HUDEP-2 (cell line): ENCODE results near the gene FGD5.
A peak's percentile ranks its signal among the peaks of the same experiment; 100 is the strongest.

Experiments used
- DNase-seq, 76 experiments: peaks; one replicate each; lab custom pipeline; 2025; ENCODE audit not compliant: unreplicated experiment in 76 of 76; lab: John Stamatoyannopoulos, UW

Gene FGD5, protein sequence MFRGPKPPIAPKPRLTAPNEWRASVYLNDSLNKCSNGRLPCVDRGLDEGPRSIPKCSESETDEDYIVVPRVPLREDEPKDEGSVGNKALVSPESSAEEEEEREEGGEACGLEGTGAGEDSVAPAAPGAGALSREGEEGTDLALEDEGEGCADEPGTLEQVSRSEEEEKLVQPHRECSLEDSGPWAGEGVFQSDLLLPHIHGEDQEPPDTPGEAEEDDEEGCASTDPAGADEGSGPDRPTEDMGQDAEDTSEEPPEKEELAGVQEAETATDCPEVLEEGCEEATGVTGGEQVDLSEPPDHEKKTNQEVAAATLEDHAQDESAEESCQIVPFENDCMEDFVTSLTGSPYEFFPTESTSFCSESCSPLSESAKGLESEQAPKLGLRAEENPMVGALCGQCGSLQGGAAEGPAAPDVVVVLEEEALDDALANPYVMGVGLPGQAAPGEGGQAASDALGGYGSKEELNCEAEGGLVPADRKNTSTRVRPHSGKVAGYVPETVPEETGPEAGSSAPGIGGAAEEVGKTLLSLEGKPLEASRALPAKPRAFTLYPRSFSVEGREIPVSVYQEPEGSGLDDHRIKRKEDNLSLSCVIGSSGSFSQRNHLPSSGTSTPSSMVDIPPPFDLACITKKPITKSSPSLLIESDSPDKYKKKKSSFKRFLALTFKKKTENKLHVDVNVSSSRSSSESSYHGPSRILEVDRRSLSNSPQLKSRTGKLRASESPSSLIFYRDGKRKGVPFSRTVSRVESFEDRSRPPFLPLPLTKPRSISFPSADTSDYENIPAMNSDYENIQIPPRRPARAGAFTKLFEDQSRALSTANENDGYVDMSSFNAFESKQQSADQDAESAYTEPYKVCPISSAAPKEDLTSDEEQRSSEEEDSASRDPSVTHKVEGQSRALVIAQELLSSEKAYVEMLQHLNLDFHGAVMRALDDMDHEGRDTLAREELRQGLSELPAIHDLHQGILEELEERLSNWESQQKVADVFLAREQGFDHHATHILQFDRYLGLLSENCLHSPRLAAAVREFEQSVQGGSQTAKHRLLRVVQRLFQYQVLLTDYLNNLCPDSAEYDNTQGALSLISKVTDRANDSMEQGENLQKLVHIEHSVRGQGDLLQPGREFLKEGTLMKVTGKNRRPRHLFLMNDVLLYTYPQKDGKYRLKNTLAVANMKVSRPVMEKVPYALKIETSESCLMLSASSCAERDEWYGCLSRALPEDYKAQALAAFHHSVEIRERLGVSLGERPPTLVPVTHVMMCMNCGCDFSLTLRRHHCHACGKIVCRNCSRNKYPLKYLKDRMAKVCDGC (N-terminal part only)

DNA sequence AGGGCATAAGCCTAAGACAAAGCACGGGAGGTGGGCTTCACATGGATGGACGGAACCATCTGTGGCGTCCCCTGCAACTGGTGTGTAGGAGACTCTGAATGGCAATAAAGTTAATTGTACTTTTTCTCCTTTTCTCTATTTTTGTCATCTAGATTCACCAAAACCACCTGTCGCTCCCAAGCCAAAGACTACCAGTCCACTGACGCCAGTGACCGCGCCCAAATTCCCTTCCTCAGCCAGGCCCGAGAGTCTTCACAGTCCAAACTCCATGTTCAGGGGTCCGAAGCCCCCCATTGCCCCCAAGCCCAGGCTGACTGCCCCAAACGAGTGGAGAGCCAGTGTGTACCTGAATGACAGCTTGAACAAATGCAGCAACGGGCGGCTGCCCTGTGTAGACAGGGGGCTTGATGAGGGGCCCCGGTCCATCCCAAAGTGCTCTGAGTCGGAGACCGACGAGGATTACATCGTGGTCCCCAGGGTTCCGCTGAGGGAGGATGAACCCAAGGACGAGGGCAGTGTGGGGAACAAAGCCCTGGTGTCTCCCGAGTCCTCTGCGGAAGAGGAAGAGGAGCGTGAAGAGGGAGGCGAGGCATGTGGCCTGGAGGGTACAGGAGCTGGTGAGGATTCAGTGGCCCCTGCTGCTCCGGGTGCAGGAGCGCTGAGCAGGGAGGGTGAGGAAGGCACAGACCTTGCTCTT lies at the start of gene FGD5:
Gene FGD5, plus strand, starts transcription at position 159 of the 697 bp plus-strand sequence. Its CDS starts 110 bp downstream, at position 269.
- DNase-seq = no peak

DNA sequence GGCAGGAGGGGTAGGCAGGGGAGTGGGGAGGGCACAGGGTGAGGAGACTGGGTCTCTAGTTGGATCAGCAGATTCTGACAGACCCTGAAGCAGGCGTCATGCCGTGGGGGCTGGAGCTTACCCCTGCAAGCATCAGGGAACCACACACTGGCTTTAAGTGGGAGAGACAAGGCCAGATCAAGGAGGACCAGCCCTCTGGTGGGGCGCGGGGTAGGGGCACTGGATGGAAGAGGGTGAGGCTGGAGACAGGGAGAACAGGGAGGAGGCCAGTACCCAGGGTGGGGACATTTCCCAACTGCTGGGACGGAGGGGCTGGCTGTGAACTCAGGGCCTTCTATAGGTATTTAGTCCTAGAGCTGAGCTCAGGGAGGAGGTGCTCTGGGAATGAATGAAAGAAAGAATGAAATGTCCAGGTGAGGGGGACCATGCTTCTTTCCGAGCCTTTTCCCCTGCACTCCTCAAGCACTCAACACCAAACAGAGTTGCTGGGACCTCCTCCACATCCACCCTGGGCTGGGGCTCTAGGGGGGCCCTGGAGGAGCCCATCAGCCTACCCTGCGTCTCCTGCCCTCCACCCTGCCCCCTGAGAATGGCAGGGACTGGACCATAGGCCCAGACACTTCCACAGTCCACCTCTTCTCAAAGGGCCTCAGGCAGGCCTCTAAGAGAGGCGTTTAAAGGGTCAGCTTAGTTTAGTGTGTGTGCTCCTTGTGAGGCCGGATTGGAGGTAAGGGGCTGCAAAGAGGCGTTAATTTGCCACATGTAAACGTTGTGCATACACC lies 49.0 kb upstream of the FGD5 start:
- DNase-seq = no peak

- no peak for DNase-seq
Observed at GRCh38 chr3:14770591-14770990, 48.2 kb upstream of the FGD5 start.

GRCh38 chr3:14771593-14772497 lies 46.9 kb upstream of the FGD5 start:
- DNase-seq = peak in 2 of 76 experiments; percentile 6 to 16

DNA sequence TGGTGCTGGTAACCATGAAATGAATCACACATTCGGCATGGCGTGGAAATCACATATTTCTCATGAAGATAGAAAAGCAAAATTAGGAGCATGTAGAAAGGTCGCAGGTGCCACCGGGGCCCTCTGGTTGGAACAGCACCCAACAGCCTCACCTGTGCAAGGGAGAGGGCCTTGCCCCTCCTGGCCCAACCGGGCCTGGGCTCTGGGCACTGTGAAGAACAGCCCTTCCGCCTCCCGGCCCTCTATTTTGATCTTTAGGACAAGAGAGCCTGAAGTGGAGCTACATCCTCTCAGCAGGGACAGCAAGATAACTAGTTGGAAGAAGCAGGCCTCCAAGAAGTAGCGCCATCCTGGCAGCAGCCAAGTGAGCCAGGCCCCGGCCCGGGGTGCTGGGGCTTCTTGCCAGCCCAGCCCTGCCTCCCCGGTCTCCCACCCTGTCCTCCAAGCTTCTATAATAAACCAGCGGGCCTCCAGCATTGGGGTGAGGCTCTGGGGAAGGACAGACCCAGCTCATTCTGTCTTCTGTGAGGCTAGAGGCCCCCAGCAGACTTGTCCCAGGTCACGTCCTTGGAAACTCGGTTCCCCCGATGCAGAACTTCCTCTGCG lies 46.1 kb upstream of the FGD5 start:
- no peak for DNase-seq

DNA sequence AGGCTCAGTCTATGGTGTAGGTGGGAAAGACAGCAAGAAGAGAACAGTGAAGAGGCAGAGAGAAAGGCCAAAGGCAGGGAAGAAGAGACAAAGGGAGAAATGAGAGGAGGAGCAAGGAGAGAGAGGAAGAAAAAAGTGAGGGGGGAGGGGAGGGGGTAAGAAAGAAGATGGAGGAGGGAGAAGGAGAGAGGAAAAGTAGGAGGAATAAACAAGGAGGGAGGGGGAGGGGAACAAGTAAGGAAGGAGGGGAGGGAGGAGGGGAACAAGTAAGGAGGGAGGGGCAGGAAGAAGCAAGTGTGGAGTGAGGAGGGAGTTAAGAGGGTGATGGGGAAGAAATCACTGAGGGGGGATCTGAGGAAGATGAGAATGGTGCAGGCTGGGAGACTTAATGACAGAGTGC lies 45.5 kb upstream of the FGD5 start:
- no peak for DNase-seq

DNA sequence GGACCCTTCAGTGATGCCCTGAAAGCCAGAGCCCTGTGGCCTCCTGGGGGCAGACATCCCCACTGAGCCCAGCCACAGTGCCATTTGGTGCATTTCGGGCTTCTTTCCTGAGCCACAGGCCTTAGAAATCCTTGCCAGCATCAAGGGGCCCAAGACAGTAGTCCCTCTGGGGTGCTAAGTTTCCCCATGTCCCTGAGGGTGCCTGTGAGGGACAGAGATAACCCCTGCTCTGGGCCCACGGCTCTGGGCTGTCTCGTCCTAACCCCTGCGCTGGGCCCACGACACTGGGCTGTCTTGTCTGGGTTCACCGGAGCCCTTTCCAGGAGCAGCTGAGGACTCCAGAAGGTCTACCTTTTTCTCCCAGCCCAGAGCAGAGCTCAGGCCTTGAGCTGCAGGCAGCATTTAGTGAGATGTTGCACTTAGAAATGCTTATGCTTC lies 45.1 kb upstream of the FGD5 start:
- DNase-seq = no peak

- DNase-seq = no peak
Observed at GRCh38 chr3:14774431-14774830, 44.3 kb upstream of the FGD5 start.

DNA sequence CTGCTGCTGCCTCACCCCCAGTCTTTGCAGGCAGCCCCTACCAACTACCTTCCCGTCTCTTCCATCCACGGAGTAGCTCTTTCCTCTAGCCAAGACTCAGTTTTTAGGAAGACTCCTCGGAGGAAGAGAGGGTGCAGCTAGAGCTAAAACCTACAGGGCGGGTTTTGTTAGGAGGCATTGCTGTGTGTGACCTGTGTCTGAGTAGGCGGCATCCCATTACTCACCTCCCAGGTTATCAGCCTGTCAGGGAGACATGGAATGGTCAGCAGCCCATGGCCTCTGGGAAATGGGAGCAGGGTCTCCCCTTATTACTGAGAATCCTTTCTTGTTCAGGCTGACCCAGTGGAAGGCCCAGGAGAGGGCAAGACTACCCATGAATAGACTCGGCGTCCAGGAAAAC lies 43.8 kb upstream of the FGD5 start:
- no peak for DNase-seq

- DNase-seq = no peak
Observed at GRCh38 chr3:14775563-14775962, 43.2 kb upstream of the FGD5 start.

DNA sequence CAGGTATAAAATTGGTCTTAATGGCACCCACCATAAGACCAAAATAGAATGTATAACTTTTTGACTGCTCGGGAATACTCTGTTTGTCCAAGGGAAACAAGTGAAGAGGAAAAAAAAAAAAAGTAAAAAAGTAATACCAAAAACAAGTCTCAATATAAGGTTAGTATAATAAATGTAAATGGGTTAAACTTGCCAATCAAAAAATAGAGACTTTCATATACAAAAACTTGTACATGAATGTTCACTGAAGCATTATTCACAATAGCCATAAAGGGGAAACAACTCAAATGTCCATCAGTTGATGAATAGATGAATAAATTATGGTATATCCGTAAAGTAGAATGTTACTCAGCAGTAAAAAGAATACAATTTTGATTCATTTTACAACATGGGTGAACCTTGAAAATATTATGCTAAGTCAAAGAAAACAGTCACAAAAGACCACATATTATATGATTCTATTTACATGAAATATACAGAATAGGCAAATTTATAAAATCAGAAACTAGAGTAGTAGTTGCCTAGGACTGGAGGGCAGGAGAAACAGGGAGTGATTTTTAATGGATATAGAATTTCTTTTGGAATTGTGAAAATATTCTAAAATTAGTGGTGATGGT lies 39.6 kb upstream of the FGD5 start:
- DNase-seq = no peak

GRCh38 chr3:14780927-14781507 lies 37.7 kb upstream of the FGD5 start:
- peak in 52 of 76 experiments; percentile 2 to 68 (median 30) for DNase-seq

- DNase-seq = no peak
Observed at GRCh38 chr3:14783480-14784086, 35.2 kb upstream of the FGD5 start.

GRCh38 chr3:14784087-14784681 lies 34.6 kb upstream of the FGD5 start:
- no peak for DNase-seq

DNA sequence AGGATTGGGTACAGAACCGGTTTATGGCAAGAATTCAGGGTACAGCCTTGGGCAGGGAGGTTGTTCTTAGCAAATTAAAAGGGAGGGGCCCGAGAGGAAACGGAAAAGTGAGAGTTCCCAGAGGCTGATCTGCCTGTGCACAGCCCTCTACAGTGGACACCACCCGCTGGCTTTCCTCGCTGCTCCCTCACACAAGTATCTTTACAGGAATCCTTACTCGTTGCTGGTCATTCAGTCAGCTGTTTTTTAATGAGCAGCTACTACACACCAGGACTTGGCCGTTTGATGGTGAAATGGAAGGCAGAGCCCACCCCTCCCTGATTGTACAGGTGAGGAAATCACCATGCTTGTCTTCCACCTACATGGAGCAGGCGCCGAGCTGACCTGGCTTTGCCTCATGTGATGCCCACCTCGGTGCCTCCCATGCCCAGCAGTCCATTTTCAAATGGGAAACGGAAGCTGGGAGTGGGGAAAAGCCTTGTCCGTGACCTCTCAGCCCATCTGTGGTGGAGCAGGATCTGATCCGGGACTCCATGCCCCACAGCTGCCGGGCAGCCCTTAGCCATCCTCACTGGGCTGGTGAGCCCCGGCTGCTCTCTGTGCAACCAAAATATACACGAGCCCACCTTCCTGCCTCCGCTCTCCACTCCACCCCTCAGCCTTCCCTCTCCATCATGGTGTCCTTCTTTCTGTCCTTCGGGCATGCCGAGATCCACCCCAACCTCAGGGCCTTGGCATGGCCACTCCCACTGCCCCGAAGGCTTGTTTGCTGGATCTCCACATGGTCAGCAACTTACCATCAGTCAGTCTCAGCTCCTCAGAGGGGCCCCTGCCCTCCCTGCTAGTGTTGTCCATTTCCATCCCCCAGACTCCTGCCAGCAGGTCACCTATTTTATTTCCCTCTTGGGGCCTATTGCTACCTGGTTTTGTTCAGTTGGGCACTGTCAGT lies 33.3 kb upstream of the FGD5 start:
- no peak for DNase-seq
